GM12878 (cell line): Measurements from ENCODE around the gene BEST2. TPM values are rescaled to one million over a fixed set of nuclear protein-coding genes. Genes with fewer than 3 reads are reported as not detected.
A peak's percentile ranks its signal among the peaks of the same experiment; 100 is the strongest.

Experiments used
- BCL11A ChIP-seq: IDR thresholded peaks from 2 replicates; pipeline ENCODE4 v1.6.1; 2011; ENCODE audit warnings: low read depth, low read length
- BCLAF1 ChIP-seq: fragments of 450-650 bp; IDR thresholded peaks from 2 replicates; pipeline ENCODE4 v1.6.1; 2017; ENCODE audit warnings: antibody characterized with exemption, mild to moderate bottlenecking, moderate library complexity
- EZH2 ChIP-seq: IDR thresholded peaks from 2 replicates; pipeline ENCODE4 v1.6.1; 2012; ENCODE audit warnings: low read depth, mild to moderate bottlenecking, control low read depth, inconsistent platforms, low read length, borderline replicate concordance; ENCODE audit not compliant: control insufficient read depth
- HDGF ChIP-seq: fragments of 450-650 bp; IDR thresholded peaks from 2 replicates; pipeline ENCODE4 v1.6.1; 2016; ENCODE audit warnings: antibody characterized with exemption
- IRF4 ChIP-seq: IDR thresholded peaks from 2 replicates; pipeline ENCODE4 v1.6.1; 2011; ENCODE audit warnings: low read depth, low read length
- LARP7 ChIP-seq: fragments of 450-650 bp; IDR thresholded peaks from 2 replicates; pipeline ENCODE4 v1.6.1; 2017; ENCODE audit warnings: mild to moderate bottlenecking
- NBN ChIP-seq: fragments of 450-650 bp; IDR thresholded peaks from 2 replicates; pipeline ENCODE4 v1.6.1; 2016
- RELA ChIP-seq: fragments of 450-650 bp; IDR thresholded peaks from 2 replicates; pipeline ENCODE4 v1.8.0; 2014; ENCODE audit warnings: borderline replicate concordance; ENCODE audit not compliant: partially characterized antibody
- USF1 ChIP-seq: IDR thresholded peaks from 2 replicates; pipeline ENCODE4 v1.6.1; 2011; ENCODE audit warnings: borderline replicate concordance, low read depth, mild to moderate bottlenecking, moderate library complexity, mixed read lengths, low read length; ENCODE audit not compliant: insufficient read depth; ENCODE audit errors: extremely low read length
- polyA plus RNA-seq, 11 experiments: library from polyadenylated mRNA; depleted of rRNA in 4 of 11; unstranded in 6 of 11; stranded (reverse) in 5 of 11; fragments of >200 nt; fragmentation: Nextera tagmentation in 4 of 11; fragmentation: Illumina TruSeq in 1 of 11; extraction: Ambion mirVana in 4 of 11; extraction: Trizol in 1 of 11; gene quantifications; 1 replicate in 1 of 11; 2 replicates in 10 of 11; pipeline versions ENCODE4 v1.2.1 to v1.2.3, GENCODE V29; 2011 to 2016; ENCODE audit warnings: inconsistent platforms in 2 of 11, missing spikeins in 2 of 11, low read depth in 1 of 11
- total RNA-seq, 4 experiments: library from RNA; depleted of rRNA in 3 of 4; stranded (reverse); fragments of >200 nt in 3 of 4; fragmentation: Illumina TruSeq in 1 of 4; extraction: Trizol in 1 of 4; gene quantifications; 2 replicates each; pipeline versions ENCODE4 v1.2.1 to v1.2.3, GENCODE V29; 2013 to 2021

Gene BEST2
- total and polyA plus RNA-seq, 10 of the 15 experiments (the other 5 are each of a cell fraction or from before 2014, with no cell fraction given) = not detected

GRCh38 chr19:12788042-12788681 is 36.6 kb downstream of the BEST2 start (continued):
- no peak for TF ChIP-seq BCLAF1
- TF ChIP-seq USF1 = no peak
- TF ChIP-seq EZH2 = no peak
- TF ChIP-seq HDGF = peak; percentile 15; the same call in 1 of the 2 replicates
- TF ChIP-seq RELA = no peak
- peak; percentile 76; the same call in 1 of the 2 replicates for TF ChIP-seq LARP7
- no peak for TF ChIP-seq NBN
- TF ChIP-seq IRF4 = no peak
- TF ChIP-seq BCL11A = no peak
